ENCODE measurements around the gene UFM1.
A peak's percentile ranks its signal among the peaks of the same experiment; 100 is the strongest.

Gene UFM1

DNA sequence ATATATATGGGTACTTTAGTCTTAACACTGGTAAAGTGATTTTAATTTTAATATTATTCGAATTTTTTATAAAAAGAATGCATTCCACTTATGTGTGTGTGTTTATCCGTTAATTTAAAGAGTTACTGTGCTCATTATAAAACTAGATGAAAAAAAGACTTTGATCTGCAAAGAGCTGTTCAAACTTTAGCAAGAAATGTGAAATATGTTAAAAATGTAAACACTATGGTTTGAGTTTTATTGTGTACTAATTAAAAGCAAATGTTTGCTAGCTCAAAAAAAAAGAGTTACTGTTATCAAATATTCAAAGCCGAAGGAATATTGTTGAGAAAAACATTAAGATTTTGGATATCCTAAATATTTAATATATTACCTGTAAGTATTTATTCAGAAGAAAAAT is 34.5 kb downstream of the UFM1 start:
- Histone ChIP-seq H3K79me2 (ENCODE audit: low read length) (no peaks in the 10 kb centered on the region), H3K4me1 (ENCODE audit: low read length) (no peaks in the 10 kb centered on the region), H3K4me2 (ENCODE audit: low read length) (no peak overlapping the region), H2AFZ (ENCODE audit: low read depth, low read length) (no peak overlapping the region), H3K9ac (ENCODE audit: low read length) (no peak overlapping the region), H3K36me3 (replicated peaks; ENCODE audit: low read depth, low read length) (no peaks in the 10 kb centered on the region), H3K4me3 (ENCODE audit: low read length) (no peak overlapping the region), H4K20me1 (ENCODE audit: insufficient read depth, low read length) (no peaks in the 10 kb centered on the region), H3K27ac (ENCODE audit: low read length) (no peak overlapping the region), H3K27me3 (ENCODE audit: low read depth, low read length) (no peaks in the 10 kb centered on the region; the same call in 1 of the 2 replicates), H3K9me3 (ENCODE audit: insufficient read depth, low read length) (no peaks in the 10 kb centered on the region)
- no peak for TF ChIP-seq EZH2phosphoT487 (IDR thresholded peaks at IDR 0.05; ENCODE audit: low read depth)
- TF ChIP-seq, protein P1, sequence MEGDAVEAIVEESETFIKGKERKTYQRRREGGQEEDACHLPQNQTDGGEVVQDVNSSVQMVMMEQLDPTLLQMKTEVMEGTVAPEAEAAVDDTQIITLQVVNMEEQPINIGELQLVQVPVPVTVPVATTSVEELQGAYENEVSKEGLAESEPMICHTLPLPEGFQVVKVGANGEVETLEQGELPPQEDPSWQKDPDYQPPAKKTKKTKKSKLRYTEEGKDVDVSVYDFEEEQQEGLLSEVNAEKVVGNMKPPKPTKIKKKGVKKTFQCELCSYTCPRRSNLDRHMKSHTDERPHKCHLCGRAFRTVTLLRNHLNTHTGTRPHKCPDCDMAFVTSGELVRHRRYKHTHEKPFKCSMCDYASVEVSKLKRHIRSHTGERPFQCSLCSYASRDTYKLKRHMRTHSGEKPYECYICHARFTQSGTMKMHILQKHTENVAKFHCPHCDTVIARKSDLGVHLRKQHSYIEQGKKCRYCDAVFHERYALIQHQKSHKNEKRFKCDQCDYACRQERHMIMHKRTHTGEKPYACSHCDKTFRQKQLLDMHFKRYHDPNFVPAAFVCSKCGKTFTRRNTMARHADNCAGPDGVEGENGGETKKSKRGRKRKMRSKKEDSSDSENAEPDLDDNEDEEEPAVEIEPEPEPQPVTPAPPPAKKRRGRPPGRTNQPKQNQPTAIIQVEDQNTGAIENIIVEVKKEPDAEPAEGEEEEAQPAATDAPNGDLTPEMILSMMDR (IDR thresholded peaks at IDR 0.05; ENCODE audit: low read depth, low read length) = no peak

GRCh38 chr13:38385153-38385891 is 35.7 kb downstream of the UFM1 start:
- TF ChIP-seq EZH2phosphoT487 (IDR thresholded peaks at IDR 0.05; ENCODE audit: low read depth) = no peak
- TF ChIP-seq, protein P1 (IDR thresholded peaks at IDR 0.05; ENCODE audit: low read depth, low read length) = no peak
- H2AFZ ChIP-seq (ENCODE audit: low read depth, low read length) = 0 out of 2 replicates have a peak overlapping the region, but pooled peaks have one; percentile 49
- no peaks in the 10 kb centered on the region; the same call in 1 of the 2 replicates for H3K27me3 ChIP-seq (ENCODE audit: low read depth, low read length)
- no peaks in the 10 kb centered on the region for H3K79me2 ChIP-seq (ENCODE audit: low read length)
- H3K4me3 ChIP-seq (ENCODE audit: low read length) = no peak overlapping the region
- H4K20me1 ChIP-seq (ENCODE audit: insufficient read depth, low read length) = no peaks in the 10 kb centered on the region
- H3K9me3 ChIP-seq (ENCODE audit: insufficient read depth, low read length) = no peaks in the 10 kb centered on the region
- H3K9ac ChIP-seq (ENCODE audit: low read length) = no peak overlapping the region
- no peak overlapping the region for H3K27ac ChIP-seq (ENCODE audit: low read length)
- H3K4me2 ChIP-seq (ENCODE audit: low read length) = no peak overlapping the region
- H3K36me3 ChIP-seq (replicated peaks; ENCODE audit: low read depth, low read length) = no peaks in the 10 kb centered on the region
- no peaks in the 10 kb centered on the region for H3K4me1 ChIP-seq (ENCODE audit: low read length)

DNA sequence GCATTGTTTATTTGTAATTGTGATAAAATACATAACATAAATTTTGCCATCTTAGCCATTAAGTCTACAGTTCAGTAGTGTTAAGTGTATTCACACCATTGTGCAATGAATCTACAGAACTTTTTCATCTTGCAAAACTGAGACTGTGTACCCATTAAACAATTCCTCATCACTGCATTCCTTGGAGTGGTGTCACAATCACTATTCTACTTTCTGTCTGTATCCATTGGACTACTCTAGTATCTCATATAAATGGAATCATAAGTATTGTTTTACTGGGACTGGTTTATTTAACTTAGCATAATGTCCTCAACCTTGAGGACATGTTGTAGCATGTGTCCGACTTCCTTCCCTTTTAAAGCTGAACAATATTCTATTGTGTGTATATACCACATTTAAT is 36.8 kb downstream of the UFM1 start:
- Histone ChIP-seq H2AFZ (ENCODE audit: low read depth, low read length) (no peak overlapping the region), H3K9me3 (ENCODE audit: insufficient read depth, low read length) (no peaks in the 10 kb centered on the region), H4K20me1 (ENCODE audit: insufficient read depth, low read length) (no peaks in the 10 kb centered on the region), H3K79me2 (ENCODE audit: low read length) (no peaks in the 10 kb centered on the region), H3K27me3 (ENCODE audit: low read depth, low read length) (no peaks in the 10 kb centered on the region; the same call in 1 of the 2 replicates), H3K36me3 (replicated peaks; ENCODE audit: low read depth, low read length) (no peaks in the 10 kb centered on the region), H3K9ac (ENCODE audit: low read length) (no peak overlapping the region), H3K4me2 (ENCODE audit: low read length) (no peak overlapping the region), H3K4me3 (ENCODE audit: low read length) (no peak overlapping the region), H3K4me1 (ENCODE audit: low read length) (no peaks in the 10 kb centered on the region), H3K27ac (ENCODE audit: low read length) (no peak overlapping the region)
- no peak for TF ChIP-seq EZH2phosphoT487 (IDR thresholded peaks at IDR 0.05; ENCODE audit: low read depth)
- TF ChIP-seq, protein P1 (IDR thresholded peaks at IDR 0.05; ENCODE audit: low read depth, low read length) = no peak

DNA sequence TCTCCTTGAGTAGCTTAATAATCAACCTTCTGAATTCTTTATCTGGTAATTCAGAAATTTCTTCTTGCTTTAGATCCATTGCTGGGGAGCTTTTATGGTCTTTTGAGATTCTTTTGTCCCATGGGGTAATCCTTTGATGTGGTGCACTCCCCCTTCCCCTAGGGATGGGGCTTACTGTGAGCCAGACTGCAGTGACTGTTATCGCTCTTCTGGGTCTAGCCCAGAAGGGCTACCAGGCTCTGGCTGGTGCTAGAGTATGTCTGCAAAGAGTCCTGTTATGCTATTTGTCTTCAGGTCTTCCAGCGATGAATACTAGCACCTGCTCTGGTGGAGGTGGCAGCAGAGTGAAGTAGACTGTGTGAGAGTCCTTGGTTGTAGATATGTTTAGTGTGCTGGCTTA is 41.7 kb downstream of the UFM1 start:
- Histone ChIP-seq H3K27me3 (ENCODE audit: low read depth, low read length) (no peaks in the 10 kb centered on the region), H4K20me1 (ENCODE audit: insufficient read depth, low read length) (no peaks in the 10 kb centered on the region), H3K4me1 (ENCODE audit: low read length) (no peaks in the 10 kb centered on the region), H3K4me3 (ENCODE audit: low read length) (no peak overlapping the region), H3K9ac (ENCODE audit: low read length) (no peak overlapping the region), H3K27ac (ENCODE audit: low read length) (no peak overlapping the region), H2AFZ (ENCODE audit: low read depth, low read length) (no peak overlapping the region), H3K4me2 (ENCODE audit: low read length) (no peak overlapping the region), H3K9me3 (ENCODE audit: insufficient read depth, low read length) (no peaks in the 10 kb centered on the region), H3K36me3 (replicated peaks; ENCODE audit: low read depth, low read length) (no peaks in the 10 kb centered on the region), H3K79me2 (ENCODE audit: low read length) (no peaks in the 10 kb centered on the region)
- no peak for TF ChIP-seq EZH2phosphoT487 (IDR thresholded peaks at IDR 0.05; ENCODE audit: low read depth)
- TF ChIP-seq, protein P1 (IDR thresholded peaks at IDR 0.05; ENCODE audit: low read depth, low read length) = no peak
